BJ (cell line): ENCODE measurements around the gene KIAA1755. TPM values are rescaled to one million over a fixed set of nuclear protein-coding genes. Genes with fewer than 3 reads are reported as not detected.

Experiments used
- CTCF ChIA-PET: fragments of 350-600 bp; formaldehyde crosslinking; extraction: SDS; loops from one replicate; lab custom pipeline; 2021; ENCODE audit warnings: antibody characterized with exemption, inconsistent platforms; lab: Yijun Ruan, JAX
- POLR2A ChIA-PET: fragments of 300-600 bp; sonication (Branson Sonifier 250); formaldehyde crosslinking; extraction: SDS; loops from one replicate; lab custom pipeline; 2021; ENCODE audit warnings: antibody characterized with exemption; lab: Charles Lee
- DNase-seq: peaks from one replicate; pipeline ENCODE4 v3.0.0-alpha.2; 2011; ENCODE audit warnings: low read depth
- H3K27me3 ChIP-seq: 2 replicates; pipeline ENCODE4 v1.6.0; 2011; ENCODE audit warnings: low read length; ENCODE audit not compliant: control insufficient read depth, insufficient read depth
- H3K36me3 ChIP-seq: 2 replicates; pipeline ENCODE4 v1.5.1; 2011; ENCODE audit warnings: low read length; ENCODE audit not compliant: control insufficient read depth, insufficient read depth
- H3K4me3 ChIP-seq: 2 replicates; pipeline ENCODE4 v1.5.1; 2011; ENCODE audit warnings: low read depth, mild to moderate bottlenecking, control low read depth, low read length
- polyA plus RNA-seq: library from polyadenylated mRNA; depleted of rRNA; stranded (reverse); fragments of >200 nt; gene quantifications from 2 replicates; pipeline ENCODE4 v1.2.3, GENCODE V29; 2011
- TF ChIP-seq, protein P1 (sequence below): IDR thresholded peaks from 2 replicates; pipeline ENCODE4 v1.5.1; 2011; ENCODE audit warnings: low read depth, mild to moderate bottlenecking, control low read depth, inconsistent platforms, low read length, moderate library complexity; ENCODE audit not compliant: insufficient read depth

Gene KIAA1755
- polyA plus RNA-seq, 1 experiment: 9.7 TPM

DNA sequence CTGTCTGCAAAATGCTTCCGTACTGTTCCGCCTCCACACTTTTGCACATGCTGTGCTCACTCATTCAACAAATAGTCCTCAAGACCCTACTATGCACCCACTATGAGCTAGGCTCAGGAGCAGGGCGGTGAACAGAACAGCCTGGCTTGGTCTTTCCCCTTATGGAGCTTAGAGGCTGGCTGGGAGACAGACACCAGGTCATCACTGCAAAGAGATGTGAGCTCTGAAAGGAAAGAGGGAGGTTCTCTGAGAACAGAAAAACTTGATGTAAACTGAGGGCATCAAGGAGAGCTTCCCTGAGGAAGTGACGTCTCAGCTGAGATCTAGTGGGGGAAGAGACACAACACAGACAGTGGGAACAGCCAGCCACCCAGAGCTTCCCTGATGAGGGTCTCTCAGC lies 64.5 kb downstream of the KIAA1755 start:
- H3K27me3 ChIP-seq: no peaks in the 10 kb centered on the region
- H3K4me3 ChIP-seq: no peak overlapping the region
- no peak for DNase-seq
- TF ChIP-seq, protein P1, sequence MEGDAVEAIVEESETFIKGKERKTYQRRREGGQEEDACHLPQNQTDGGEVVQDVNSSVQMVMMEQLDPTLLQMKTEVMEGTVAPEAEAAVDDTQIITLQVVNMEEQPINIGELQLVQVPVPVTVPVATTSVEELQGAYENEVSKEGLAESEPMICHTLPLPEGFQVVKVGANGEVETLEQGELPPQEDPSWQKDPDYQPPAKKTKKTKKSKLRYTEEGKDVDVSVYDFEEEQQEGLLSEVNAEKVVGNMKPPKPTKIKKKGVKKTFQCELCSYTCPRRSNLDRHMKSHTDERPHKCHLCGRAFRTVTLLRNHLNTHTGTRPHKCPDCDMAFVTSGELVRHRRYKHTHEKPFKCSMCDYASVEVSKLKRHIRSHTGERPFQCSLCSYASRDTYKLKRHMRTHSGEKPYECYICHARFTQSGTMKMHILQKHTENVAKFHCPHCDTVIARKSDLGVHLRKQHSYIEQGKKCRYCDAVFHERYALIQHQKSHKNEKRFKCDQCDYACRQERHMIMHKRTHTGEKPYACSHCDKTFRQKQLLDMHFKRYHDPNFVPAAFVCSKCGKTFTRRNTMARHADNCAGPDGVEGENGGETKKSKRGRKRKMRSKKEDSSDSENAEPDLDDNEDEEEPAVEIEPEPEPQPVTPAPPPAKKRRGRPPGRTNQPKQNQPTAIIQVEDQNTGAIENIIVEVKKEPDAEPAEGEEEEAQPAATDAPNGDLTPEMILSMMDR: no peak
- H3K36me3 ChIP-seq: no peaks in the 10 kb centered on the region
- POLR2A ChIA-PET: interaction anchor here (0.5 kb wide), 1 partner anchor 92 kb away, joined by 5 read pairs; no protein-coding TSS in a partner anchor
- CTCF ChIA-PET: interaction anchor here (0.9 to 3.9 kb wide), 6 partner anchors 9 to 123 kb away, joined by 3 to 19 read pairs (median 6); no protein-coding TSS in a partner anchor

DNA sequence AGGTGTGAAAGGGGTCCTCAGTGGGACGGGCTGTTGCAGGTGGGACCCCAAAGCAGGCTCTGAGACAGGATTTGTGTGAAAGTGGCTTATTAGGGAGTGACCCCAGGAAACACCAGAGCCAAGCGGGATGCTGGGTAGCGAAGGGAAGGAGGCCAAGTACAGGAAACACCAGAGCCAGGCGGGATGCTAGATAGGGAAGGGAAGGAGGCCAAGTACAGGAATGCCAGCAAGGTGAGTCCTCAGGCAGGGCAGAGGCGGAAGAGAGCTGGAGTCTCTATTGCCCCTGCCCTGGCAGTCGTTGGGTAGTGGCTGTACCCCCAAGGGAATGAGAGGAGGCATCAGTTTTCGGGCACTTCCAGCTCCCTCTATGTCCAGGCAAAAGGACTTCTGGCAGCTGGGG lies 65.0 kb downstream of the KIAA1755 start:
- Histone ChIP-seq H3K4me3 (no peak overlapping the region), H3K36me3 (no peaks in the 10 kb centered on the region), H3K27me3 (no peaks in the 10 kb centered on the region)
- POLR2A ChIA-PET: interaction anchor here (0.5 kb wide), 1 partner anchor 91 kb away, joined by 5 read pairs; no protein-coding TSS in a partner anchor
- no peak for DNase-seq
- TF ChIP-seq, protein P1: no peak
- CTCF ChIA-PET: interaction anchor here (0.9 to 3.9 kb wide), 5 partner anchors 8 to 122 kb away, joined by 3 to 19 read pairs (median 7); no protein-coding TSS in a partner anchor

GRCh38 chr20:38194971-38195504 lies 65.5 kb downstream of the KIAA1755 start:
- POLR2A ChIA-PET: no interaction called here
- Histone ChIP-seq H3K4me3 (no peak overlapping the region), H3K36me3 (no peaks in the 10 kb centered on the region), H3K27me3 (no peaks in the 10 kb centered on the region)
- DNase-seq: no peak
- CTCF ChIA-PET: interaction anchor here (3.0 to 3.9 kb wide), 2 partner anchors 8 to 26 kb away, joined by 9 to 19 read pairs; no protein-coding TSS in a partner anchor
- TF ChIP-seq, protein P1: no peak

GRCh38 chr20:38193586-38194105 lies 66.9 kb downstream of the KIAA1755 start:
- CTCF ChIA-PET: no interaction called here

More at GRCh38 chr20:38193586-38194105, 66.9 kb downstream of the KIAA1755 start:
- Histone ChIP-seq H3K4me3 (no peak overlapping the region), H3K36me3 (no peaks in the 10 kb centered on the region), H3K27me3 (no peaks in the 10 kb centered on the region)
- no peak for DNase-seq
- POLR2A ChIA-PET: no interaction called here
- TF ChIP-seq, protein P1: no peak
